ENCODE measurements around the gene HRH3.

Gene HRH3

DNA sequence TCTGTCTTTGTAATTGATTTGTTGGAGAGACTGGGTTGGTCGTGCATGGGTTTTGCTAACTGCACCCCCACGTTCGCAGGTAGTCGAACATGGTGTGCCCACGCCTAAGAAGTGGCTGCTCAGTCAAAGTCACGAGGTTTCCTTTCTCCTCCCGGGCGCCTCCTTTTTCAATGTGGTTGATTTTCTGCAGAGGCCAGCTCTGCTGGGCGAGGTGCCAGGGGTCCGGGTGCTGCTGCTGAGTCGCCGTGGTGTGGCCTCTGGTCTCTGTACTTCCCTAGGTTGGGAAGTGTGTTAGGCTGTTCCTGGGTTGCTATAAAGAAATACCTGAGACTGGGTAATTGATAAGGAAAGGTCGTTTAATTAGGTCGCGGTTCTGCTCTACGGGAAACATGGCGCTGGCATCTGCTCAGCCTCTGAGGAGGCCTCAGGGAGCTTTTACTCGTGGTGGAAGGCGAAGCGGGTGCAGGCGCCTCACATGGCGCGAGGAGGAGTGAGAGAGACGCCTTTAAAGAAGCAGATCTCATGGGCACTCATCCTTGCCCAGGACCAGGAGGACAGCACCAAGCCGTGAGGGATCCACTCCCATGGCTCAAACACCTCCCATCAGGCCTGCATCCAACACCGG is 32.4 kb upstream of the HRH3 start:
- Histone ChIP-seq H3K4me3 (ENCODE audit: insufficient read depth, low read length, poor library complexity, severe bottlenecking) (no peak overlapping the region), H3K79me2 (ENCODE audit: insufficient read depth, low read length) (peaks cover 7% of the 10 kb centered on the region)
- TF ChIP-seq CTCF (IDR thresholded peaks at IDR 0.05; ENCODE audit: insufficient read depth, low read length, poor library complexity, severe bottlenecking) = no peak
- TF ChIP-seq EZH2phosphoT487 (conservative IDR thresholded peaks at IDR 0.05; ENCODE audit: low read length) = no peak

DNA sequence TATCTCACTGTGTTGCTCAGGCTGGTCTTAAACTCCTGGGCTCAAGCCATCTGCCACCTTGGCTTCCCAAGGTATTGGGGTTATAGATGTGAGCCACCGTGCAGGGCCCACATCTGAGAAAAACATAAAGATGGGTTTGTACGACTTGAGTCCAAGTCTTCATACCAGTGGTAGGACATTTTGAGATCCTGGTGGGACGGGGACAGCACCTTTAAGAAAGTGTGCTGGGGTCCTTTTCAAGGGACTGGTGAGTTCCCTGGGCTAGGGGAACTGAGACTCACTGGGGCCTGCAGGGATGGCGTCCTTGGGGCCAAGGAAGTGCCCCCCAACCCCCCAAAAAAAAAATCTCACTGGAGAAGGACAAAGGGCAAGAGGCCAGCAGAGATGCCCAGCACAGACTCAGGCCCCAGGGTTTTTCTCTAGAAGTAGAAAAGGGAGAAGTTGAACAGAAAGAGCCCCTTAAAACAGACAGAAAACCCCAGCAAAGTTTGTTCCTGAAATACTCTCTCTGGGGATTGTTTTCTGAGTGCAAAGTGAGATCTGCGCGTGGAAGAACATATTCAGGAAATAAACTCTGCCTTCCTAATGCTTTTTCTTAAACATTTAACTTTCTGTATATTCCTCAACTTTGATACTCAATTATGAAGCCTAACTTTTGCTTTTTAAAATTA is 28.9 kb upstream of the HRH3 start:
- no peaks in the 10 kb centered on the region; the same call in 1 of the 2 replicates for H4K20me1 ChIP-seq (ENCODE audit: low read depth, low read length)
- H3K4me2 ChIP-seq (ENCODE audit: low read depth, low read length, poor library complexity, severe bottlenecking) = no peak overlapping the region
- no peaks in the 10 kb centered on the region for H3K9me2 ChIP-seq (replicated peaks; ENCODE audit: insufficient read depth, low read length)
- no peak overlapping the region for H3K9ac ChIP-seq (ENCODE audit: low read length)
- no peaks in the 10 kb centered on the region for H3K36me3 ChIP-seq (ENCODE audit: low read length)
- H3K27ac ChIP-seq (ENCODE audit: low read depth, low read length) = no peak overlapping the region
- no peaks in the 10 kb centered on the region for H3K9me3 ChIP-seq (ENCODE audit: insufficient read depth, low read length)
- TF ChIP-seq EZH2phosphoT487 (conservative IDR thresholded peaks at IDR 0.05; ENCODE audit: low read length) (no peak), CTCF (IDR thresholded peaks at IDR 0.05; ENCODE audit: insufficient read depth, low read length, poor library complexity, severe bottlenecking) (no peak)
- H3K27me3 ChIP-seq (ENCODE audit: low read length) = no peaks in the 10 kb centered on the region
- no peak overlapping the region for H3K4me3 ChIP-seq (ENCODE audit: insufficient read depth, low read length, poor library complexity, severe bottlenecking)
- no peaks in the 10 kb centered on the region for H3F3A ChIP-seq (ENCODE audit: insufficient read depth)
- peaks cover 7% of the 10 kb centered on the region for H3K79me2 ChIP-seq (ENCODE audit: insufficient read depth, low read length)
- no peak overlapping the region for H2AFZ ChIP-seq (ENCODE audit: low read depth, low read length, severe bottlenecking)

More for the DNA sequence above, 32.4 kb upstream of the HRH3 start:
- Histone ChIP-seq H2AFZ (ENCODE audit: low read depth, low read length, severe bottlenecking) (no peak overlapping the region), H3K27ac (ENCODE audit: low read depth, low read length) (no peak overlapping the region), H3K9me3 (ENCODE audit: insufficient read depth, low read length) (no peaks in the 10 kb centered on the region), H3F3A (ENCODE audit: insufficient read depth) (no peaks in the 10 kb centered on the region), H3K27me3 (ENCODE audit: low read length) (no peaks in the 10 kb centered on the region), H3K9ac (ENCODE audit: low read length) (no peak overlapping the region), H3K36me3 (ENCODE audit: low read length) (no peaks in the 10 kb centered on the region), H4K20me1 (ENCODE audit: low read depth, low read length) (no peaks in the 10 kb centered on the region; the same call in 1 of the 2 replicates), H3K9me2 (replicated peaks; ENCODE audit: insufficient read depth, low read length) (no peaks in the 10 kb centered on the region), H3K4me2 (ENCODE audit: low read depth, low read length, poor library complexity, severe bottlenecking) (no peak overlapping the region)

DNA sequence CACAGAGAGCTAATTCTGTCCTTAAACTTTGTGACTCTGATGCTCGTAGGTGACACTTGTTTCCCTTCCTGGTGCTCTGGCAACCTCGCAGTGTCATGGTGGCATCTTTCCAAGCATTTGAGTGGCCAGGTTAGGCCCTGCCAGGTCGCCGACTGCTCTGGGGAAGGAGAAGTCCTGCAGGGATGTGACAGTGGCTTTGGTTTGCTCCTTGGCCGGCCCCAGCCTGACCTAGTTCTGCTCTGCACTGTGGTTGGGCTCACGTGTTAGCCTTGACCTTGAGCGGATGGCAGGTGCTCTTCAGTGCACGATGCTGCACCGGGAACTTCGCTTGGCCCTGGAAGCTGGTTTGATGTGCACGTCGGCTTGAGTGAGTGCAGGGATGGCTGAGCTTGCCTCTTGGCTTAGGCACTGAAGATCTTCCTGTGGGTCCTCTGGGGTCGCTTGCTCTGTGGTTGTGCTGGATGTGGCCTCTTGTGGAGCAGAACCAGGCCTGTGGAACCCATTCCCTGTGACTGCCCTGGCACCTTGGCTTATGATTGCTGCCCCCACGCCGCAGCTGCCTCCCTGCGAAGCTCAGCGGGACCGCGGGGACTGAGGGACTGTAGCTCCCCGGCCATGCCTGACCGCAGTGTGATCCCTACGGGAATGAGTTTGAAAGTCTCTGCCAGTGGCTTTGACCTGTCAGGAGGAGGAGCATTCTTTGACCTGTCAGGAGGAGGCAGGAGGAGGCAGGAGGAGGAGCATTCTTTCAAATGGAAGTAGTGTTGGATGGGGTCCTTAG is 27.0 kb upstream of the HRH3 start:
- Histone ChIP-seq H3K9me2 (replicated peaks; ENCODE audit: insufficient read depth, low read length) (no peaks in the 10 kb centered on the region), H3K4me2 (ENCODE audit: low read depth, low read length, poor library complexity, severe bottlenecking) (no peak overlapping the region), H3K36me3 (ENCODE audit: low read length) (no peaks in the 10 kb centered on the region), H3K27ac (ENCODE audit: low read depth, low read length) (no peak overlapping the region), H3K79me2 (ENCODE audit: insufficient read depth, low read length) (peaks cover 7% of the 10 kb centered on the region), H4K20me1 (ENCODE audit: low read depth, low read length) (no peaks in the 10 kb centered on the region; the same call in 1 of the 2 replicates), H2AFZ (ENCODE audit: low read depth, low read length, severe bottlenecking) (no peak overlapping the region), H3F3A (ENCODE audit: insufficient read depth) (no peaks in the 10 kb centered on the region), H3K27me3 (ENCODE audit: low read length) (no peaks in the 10 kb centered on the region), H3K4me3 (ENCODE audit: insufficient read depth, low read length, poor library complexity, severe bottlenecking) (no peak overlapping the region), H3K9me3 (ENCODE audit: insufficient read depth, low read length) (no peaks in the 10 kb centered on the region), H3K9ac (ENCODE audit: low read length) (no peak overlapping the region)
- no peak for TF ChIP-seq CTCF (IDR thresholded peaks at IDR 0.05; ENCODE audit: insufficient read depth, low read length, poor library complexity, severe bottlenecking)
- TF ChIP-seq EZH2phosphoT487 (conservative IDR thresholded peaks at IDR 0.05; ENCODE audit: low read length) = no peak

Data from SU-DHL-6 (cell line).